Prostate gland (tissue), 2 donors: ENCODE measurements around the gene TCP1.

ENCODE experiments used
- CTCF ChIP-seq, 4 experiments: fragments of 200-600 bp in 2 of 4; fragments of 450-650 bp in 2 of 4; sonication (generic) in 2 of 4; IDR thresholded peaks; 1 replicate in 3 of 4; 2 replicates in 1 of 4; pipeline ENCODE4 v1.5.1; 2016 to 2019; ENCODE audit warnings: antibody characterized with exemption in 4 of 4, mild to moderate bottlenecking in 2 of 4, moderate library complexity in 2 of 4
- POLR2A ChIP-seq: fragments of 450-650 bp; IDR thresholded peaks from one replicate; pipeline ENCODE4 v1.6.1; 2016; ENCODE audit warnings: antibody characterized with exemption, mild to moderate bottlenecking
- POLR2AphosphoS5 ChIP-seq: sonication (generic); formaldehyde crosslinking; IDR thresholded peaks from one replicate; pipeline ENCODE4 v1.6.1; 2017; ENCODE audit warnings: antibody characterized with exemption

GRCh38 chr6:159778131-159778530 lies 11.3 kb downstream of the TCP1 start:
- TF ChIP-seq CTCF (IDR thresholded peaks at IDR 0.05) (no peak), POLR2AphosphoS5 (no peak), POLR2A (no peak)
